Measurements from ENCODE around the gene CLK1.

- TF ChIP-seq CREB5 (CRISPR knock-in tag; IDR thresholded peaks at IDR 0.05; ENCODE audit: low read depth) (no peak), ZNF8 (CRISPR knock-in tag; IDR thresholded peaks at IDR 0.05) (no peak), ZFP3 (CRISPR knock-in tag; IDR thresholded peaks at IDR 0.05) (no peak), ZFP30 (CRISPR knock-in tag; IDR thresholded peaks at IDR 0.05) (no peak), TSHZ2 (CRISPR knock-in tag; IDR thresholded peaks at IDR 0.05) (no peak), PPARA (CRISPR knock-in tag; IDR thresholded peaks at IDR 0.05; ENCODE audit: borderline replicate concordance) (no peak), ISL1 (CRISPR knock-in tag; IDR thresholded peaks at IDR 0.05) (no peak), TCF4 (CRISPR knock-in tag; IDR thresholded peaks at IDR 0.05; ENCODE audit: borderline replicate concordance) (no peak)
Measured at GRCh38 chr2:200810998-200811332, 53.5 kb downstream of the CLK1 start.

All from SK-N-SH treated with all-trans-retinoic acid at 6 μM for 48 hours (cell line).